GM12801 (cell line): ENCODE data around the gene ASH1L.

ENCODE experiments used
- CTCF ChIP-seq: IDR thresholded peaks from one replicate; pipeline ENCODE4 v1.5.1; 2011; ENCODE audit warnings: control low read depth; ENCODE audit not compliant: insufficient read length; ENCODE audit errors: extremely low read depth

The ASH1L gene

GRCh38 chr1:155318082-155318481 lies 244.5 kb downstream of the ASH1L start:
- no peak for TF ChIP-seq CTCF

GRCh38 chr1:155316922-155317321 lies 245.7 kb downstream of the ASH1L start:
- TF ChIP-seq CTCF = no peak

GRCh38 chr1:155313261-155313660 lies 249.3 kb downstream of the ASH1L start:
- TF ChIP-seq CTCF = no peak

GRCh38 chr1:155309423-155310021 lies 253.1 kb downstream of the ASH1L start:
- no peak for TF ChIP-seq CTCF

- no peak for TF ChIP-seq CTCF
Measured at GRCh38 chr1:155308493-155309422, 253.8 kb downstream of the ASH1L start, which contains the start of gene FDPS. Gene FDPS, plus strand, starts transcription at chr1:155308866. Its CDS starts 924 bp downstream, at chr1:155309790.

- no peak for TF ChIP-seq CTCF
Measured at GRCh38 chr1:155307247-155307740, 255.3 kb downstream of the ASH1L start.

- no peak for TF ChIP-seq CTCF
Measured at GRCh38 chr1:155305881-155306391, 256.7 kb downstream of the ASH1L start.
